Tibial nerve (tissue), 4 donors: Measurements from ENCODE around the gene CAMK2B.

Experiments used
- EP300 ChIP-seq, 2 donors: sonication (generic); formaldehyde crosslinking; IDR thresholded peaks; one replicate each; pipeline ENCODE4 v1.6.1; 2017; ENCODE audit warnings: antibody characterized with exemption in 2 of 2, mild to moderate bottlenecking in 1 of 2
- POLR2A ChIP-seq, 2 donors: fragments of 450-650 bp; IDR thresholded peaks; one replicate each; pipeline ENCODE4 v1.6.1; 2017; ENCODE audit warnings: antibody characterized with exemption in 2 of 2, mild to moderate bottlenecking in 2 of 2, moderate library complexity in 2 of 2
- TF ChIP-seq, protein P1 (sequence below), 5 experiments: fragments of 200-600 bp in 3 of 5; fragments of 450-650 bp in 2 of 5; sonication (generic) in 3 of 5; IDR thresholded peaks; one replicate each; pipeline ENCODE4 v1.5.1; 2016 to 2019; ENCODE audit warnings: antibody characterized with exemption in 5 of 5, mild to moderate bottlenecking in 3 of 5, moderate library complexity in 2 of 5

DNA sequence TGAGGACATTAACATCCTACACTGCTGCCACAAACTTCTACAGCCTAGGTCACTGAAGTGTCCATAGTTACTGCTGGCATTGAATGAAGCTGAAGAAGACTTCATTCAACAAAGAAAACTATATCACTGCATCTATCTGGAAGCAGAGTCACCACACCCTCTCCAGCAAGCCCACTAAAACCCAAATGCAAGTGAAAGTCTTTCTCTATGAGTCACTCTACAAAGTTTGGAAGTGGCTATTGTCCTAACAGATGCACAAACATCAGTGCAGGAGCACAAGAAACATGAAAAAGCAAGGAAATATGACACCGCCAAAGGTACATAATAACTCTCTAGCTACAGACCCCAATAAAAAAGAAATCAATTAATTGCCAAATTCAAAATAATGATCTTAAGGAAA, 43.5 kb upstream of the CAMK2B start:
- TF ChIP-seq, protein P1, sequence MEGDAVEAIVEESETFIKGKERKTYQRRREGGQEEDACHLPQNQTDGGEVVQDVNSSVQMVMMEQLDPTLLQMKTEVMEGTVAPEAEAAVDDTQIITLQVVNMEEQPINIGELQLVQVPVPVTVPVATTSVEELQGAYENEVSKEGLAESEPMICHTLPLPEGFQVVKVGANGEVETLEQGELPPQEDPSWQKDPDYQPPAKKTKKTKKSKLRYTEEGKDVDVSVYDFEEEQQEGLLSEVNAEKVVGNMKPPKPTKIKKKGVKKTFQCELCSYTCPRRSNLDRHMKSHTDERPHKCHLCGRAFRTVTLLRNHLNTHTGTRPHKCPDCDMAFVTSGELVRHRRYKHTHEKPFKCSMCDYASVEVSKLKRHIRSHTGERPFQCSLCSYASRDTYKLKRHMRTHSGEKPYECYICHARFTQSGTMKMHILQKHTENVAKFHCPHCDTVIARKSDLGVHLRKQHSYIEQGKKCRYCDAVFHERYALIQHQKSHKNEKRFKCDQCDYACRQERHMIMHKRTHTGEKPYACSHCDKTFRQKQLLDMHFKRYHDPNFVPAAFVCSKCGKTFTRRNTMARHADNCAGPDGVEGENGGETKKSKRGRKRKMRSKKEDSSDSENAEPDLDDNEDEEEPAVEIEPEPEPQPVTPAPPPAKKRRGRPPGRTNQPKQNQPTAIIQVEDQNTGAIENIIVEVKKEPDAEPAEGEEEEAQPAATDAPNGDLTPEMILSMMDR (IDR thresholded peaks at IDR 0.05), result no peak
- TF ChIP-seq POLR2A (IDR thresholded peaks at IDR 0.05) (no peak), EP300 (IDR thresholded peaks at IDR 0.05) (no peak)
